ENCODE measurements around the gene RDH16.
"Not testable (repeated sequence)": the region's sequence is repeated elsewhere in the genome, so short reads cannot be mapped to it uniquely, and the experiment has no call there.

RDH16 gene

DNA sequence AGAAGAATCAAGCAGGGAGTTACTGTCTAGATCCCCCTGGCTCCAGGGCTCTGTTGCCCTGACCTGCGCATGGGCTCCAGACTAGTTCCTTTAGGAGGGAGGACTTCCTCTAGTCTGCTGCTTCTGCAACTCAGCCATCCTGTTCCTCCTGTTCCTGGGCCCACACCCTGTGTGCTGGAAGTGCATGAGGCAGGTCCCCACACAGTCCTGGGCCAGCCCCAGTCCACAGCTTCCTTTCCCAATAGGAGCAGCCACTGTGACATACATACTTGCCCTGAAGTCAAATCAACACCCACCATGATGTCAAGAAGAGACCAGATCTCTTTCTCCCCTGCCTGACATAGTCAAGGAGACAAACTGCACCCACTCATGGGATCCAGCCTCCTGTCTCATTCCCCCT is 24.5 kb downstream of the RDH16 start:
- no peak for ATAC-seq (replicated peaks)
- H3K4me3 Mint-ChIP-seq = no peak overlapping the region
- H3K27me3 Mint-ChIP-seq = peaks cover 16 to 17% of the 10 kb centered on the region in 2 donors
- no peaks in the 10 kb centered on the region for H3K36me3 Mint-ChIP-seq
- no peak for DNase-seq
- H3K4me1 Mint-ChIP-seq = peaks cover 0 to 1% of the 10 kb centered on the region in 2 donors
- no peaks in the 10 kb centered on the region for H3K9me3 Mint-ChIP-seq
- H3K27ac Mint-ChIP-seq = no peak overlapping the region

DNA sequence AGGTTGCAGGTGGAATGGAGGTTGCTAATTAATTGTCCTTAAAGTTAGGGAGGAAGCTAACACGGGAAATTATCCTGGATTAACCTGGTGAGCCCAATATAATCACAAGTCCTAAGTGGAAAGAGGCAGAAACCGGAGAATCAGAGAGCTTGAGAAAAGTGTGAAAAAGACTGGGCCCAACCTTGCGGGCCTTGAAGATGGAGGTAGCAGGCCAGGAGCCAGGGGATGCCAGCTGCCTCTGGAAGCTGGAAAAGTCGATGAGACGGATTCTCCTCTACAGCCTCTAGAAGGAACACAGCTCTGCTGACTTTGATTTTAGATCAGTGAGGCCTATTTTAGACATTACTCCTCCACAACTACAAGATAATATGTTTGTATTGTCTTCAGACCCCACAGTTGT is 25.3 kb downstream of the RDH16 start:
- peaks cover 0 to 1% of the 10 kb centered on the region in 2 donors for H3K4me1 Mint-ChIP-seq
- H3K27ac Mint-ChIP-seq = no peak overlapping the region
- H3K9me3 Mint-ChIP-seq = no peaks in the 10 kb centered on the region
- ATAC-seq (replicated peaks) (no peak), DNase-seq (no peak)
- no peaks in the 10 kb centered on the region for H3K36me3 Mint-ChIP-seq
- no peak overlapping the region for H3K4me3 Mint-ChIP-seq
- peaks cover 14 to 21% of the 10 kb centered on the region in 2 donors for H3K27me3 Mint-ChIP-seq

DNA sequence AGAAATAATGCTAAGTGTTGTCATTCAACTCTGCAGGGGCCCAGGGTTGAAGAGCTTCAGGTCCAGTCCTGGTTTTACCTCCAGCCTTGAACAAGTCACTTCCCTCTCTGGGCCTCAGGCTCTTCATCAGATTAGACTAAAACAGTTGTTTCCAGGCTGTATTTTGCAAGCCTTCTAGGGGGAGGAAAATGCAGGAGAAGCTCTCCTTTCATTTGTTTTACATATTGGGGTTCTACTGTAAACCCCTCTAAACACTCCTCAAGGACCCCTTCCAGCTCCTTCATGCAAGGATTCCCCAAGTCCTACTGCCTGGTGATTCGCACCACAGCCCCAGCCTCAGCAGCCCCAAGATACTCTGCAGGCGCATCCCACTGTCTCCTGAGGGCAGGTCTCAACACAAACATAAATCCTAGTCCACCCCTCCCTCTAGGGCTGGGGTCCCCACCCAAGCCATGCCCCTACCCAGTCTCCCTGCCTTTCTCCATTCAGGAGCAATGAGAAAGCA is 25.9 kb downstream of the RDH16 start:
- H3K27ac Mint-ChIP-seq = no peak overlapping the region
- no peak overlapping the region for H3K4me3 Mint-ChIP-seq
- peaks cover 0 to 1% of the 10 kb centered on the region in 2 donors for H3K4me1 Mint-ChIP-seq
- peak; percentile 9 for DNase-seq
- H3K36me3 Mint-ChIP-seq = no peaks in the 10 kb centered on the region
- H3K9me3 Mint-ChIP-seq = no peaks in the 10 kb centered on the region
- peaks cover 14 to 20% of the 10 kb centered on the region in 2 donors for H3K27me3 Mint-ChIP-seq
- ATAC-seq (replicated peaks) = peak; percentile 59 to 74

DNA sequence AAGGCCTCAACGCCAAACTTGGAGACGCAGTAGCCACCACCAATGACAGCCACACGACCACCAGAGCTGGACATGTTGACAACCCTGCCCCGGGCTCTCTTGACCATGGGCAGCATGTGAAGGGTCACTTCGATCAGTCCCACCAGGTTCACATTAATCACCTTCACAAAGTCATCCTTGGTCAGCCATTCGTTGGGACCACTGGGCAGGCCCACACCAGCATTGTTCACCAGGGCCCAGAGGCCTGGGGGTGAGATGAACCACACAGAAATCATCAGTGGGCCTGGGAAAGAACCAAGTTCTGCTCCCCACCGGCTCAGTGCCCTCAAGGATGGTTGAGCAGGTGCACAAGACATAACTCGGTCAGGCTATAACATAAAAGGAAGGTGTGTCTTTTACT is 27.2 kb downstream of the RDH16 start:
- Mint-ChIP-seq H3K27me3 (peaks cover 23 to 25% of the 10 kb centered on the region in 2 donors), H3K27ac (no peak overlapping the region), H3K4me1 (peaks cover 0 to 1% of the 10 kb centered on the region in 2 donors), H3K4me3 (no peak overlapping the region), H3K9me3 (no peaks in the 10 kb centered on the region), H3K36me3 (no peaks in the 10 kb centered on the region)
- DNase-seq (no peak), ATAC-seq (replicated peaks) (no peak)

DNA sequence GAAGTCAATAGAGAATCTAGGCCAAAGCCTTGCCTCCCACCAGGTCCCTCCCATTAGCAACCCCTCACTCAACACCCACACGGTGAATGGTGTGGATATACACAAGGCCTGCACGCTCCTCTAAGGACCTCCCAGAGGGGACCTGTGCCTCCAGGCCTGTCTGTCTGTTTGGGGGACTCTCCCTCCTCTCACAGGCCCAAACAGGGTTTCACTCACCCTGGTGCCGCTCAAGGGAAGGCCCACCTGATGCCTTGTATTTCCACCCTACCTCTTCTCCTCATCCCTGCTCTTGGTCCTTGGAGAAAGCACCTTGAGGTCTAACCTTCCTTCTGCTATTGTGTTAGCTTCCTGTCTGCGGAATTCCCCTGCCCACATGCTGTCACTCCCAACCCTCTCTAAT is 27.6 kb downstream of the RDH16 start:
- ATAC-seq (replicated peaks) = no peak
- Mint-ChIP-seq H3K4me1 (peaks cover 0 to 1% of the 10 kb centered on the region in 2 donors), H3K27ac (no peak overlapping the region), H3K36me3 (no peaks in the 10 kb centered on the region), H3K27me3 (peaks cover 25 to 26% of the 10 kb centered on the region in 2 donors), H3K9me3 (no peaks in the 10 kb centered on the region), H3K4me3 (no peak overlapping the region)
- no peak for DNase-seq

DNA sequence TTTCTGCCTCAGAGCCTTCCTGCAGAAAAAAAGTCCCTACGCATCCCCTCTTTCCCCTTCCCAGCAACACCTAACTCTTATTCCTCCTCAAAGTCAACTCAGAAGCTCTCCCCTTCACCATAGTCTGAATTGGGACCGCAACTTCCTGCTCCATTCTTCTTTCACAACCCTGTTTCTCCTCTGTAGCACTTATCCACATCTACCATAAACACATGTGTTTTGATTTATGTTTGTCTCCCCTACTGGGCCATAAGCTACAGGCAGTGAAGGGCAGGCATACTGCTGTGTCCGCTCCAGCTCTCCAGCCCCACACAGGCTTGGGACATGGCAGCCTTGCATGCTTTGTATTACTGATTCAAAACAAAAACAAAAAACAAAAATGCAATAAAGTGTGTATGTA is 29.1 kb downstream of the RDH16 start:
- Mint-ChIP-seq H3K4me1 (peaks cover 0 to 1% of the 10 kb centered on the region in 2 donors), H3K9me3 (no peaks in the 10 kb centered on the region), H3K4me3 (no peak overlapping the region), H3K27me3 (peaks cover 25 to 26% of the 10 kb centered on the region in 2 donors), H3K36me3 (no peaks in the 10 kb centered on the region), H3K27ac (no peak overlapping the region)
- ATAC-seq (replicated peaks) (no peak), DNase-seq (no peak)

DNA sequence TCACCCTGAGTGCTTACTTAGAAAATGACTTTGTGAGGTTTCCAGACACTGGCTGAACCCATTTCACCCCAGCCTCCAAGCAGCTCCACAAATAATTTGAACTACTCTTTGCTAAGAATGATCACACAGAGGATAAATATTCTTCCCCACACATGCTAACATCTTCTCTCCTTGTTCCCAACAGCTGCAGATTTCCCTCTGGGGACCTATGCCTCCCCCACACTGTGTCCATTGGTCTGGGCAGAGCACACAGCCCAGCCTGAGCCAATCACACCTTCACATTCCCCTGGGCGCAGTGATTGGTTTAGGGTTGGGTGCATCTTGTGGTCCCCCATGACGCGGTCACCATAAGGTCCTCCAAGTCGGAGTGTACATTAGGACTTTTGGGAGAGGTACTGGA is 30.1 kb downstream of the RDH16 start:
- H3K4me1 Mint-ChIP-seq = peaks cover 0 to 1% of the 10 kb centered on the region in 2 donors
- peaks cover 25 to 26% of the 10 kb centered on the region in 2 donors for H3K27me3 Mint-ChIP-seq
- no peaks in the 10 kb centered on the region for H3K9me3 Mint-ChIP-seq
- no peak overlapping the region for H3K27ac Mint-ChIP-seq
- ATAC-seq (replicated peaks) (no peak), DNase-seq (no peak)
- H3K4me3 Mint-ChIP-seq = no peak overlapping the region
- H3K36me3 Mint-ChIP-seq = no peaks in the 10 kb centered on the region

DNA sequence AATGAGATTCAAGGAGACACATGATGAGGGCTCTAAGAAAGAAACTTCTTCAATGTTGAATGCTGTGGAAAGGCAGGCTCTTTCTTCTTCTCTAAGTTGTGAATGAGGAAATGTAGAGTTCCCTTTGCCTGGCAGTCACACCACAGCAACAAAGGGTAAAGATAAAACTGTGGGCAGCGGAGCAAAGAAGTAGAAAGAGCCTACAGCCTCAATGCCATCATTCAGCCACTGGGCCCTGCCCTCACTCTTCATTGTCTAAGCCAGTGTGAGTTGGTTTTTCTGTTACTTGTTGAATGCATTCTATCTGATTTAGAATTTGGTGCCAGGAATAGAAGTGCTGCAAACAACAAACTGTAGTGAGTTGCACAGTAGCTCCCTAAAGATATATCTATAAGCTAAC is 35.4 kb downstream of the RDH16 start:
- Mint-ChIP-seq H3K27ac (no peak overlapping the region), H3K27me3 (peaks cover 13 to 20% of the 10 kb centered on the region in 2 donors), H3K36me3 (peaks cover 2 to 4% of the 10 kb centered on the region in 2 donors), H3K4me1 (no peaks in the 10 kb centered on the region), H3K4me3 (no peak overlapping the region), H3K9me3 (peaks cover 7 to 10% of the 10 kb centered on the region in 2 donors)
- no peak for DNase-seq
- peak in 1 of 2 donors; percentile 36 for ATAC-seq (replicated peaks)

DNA sequence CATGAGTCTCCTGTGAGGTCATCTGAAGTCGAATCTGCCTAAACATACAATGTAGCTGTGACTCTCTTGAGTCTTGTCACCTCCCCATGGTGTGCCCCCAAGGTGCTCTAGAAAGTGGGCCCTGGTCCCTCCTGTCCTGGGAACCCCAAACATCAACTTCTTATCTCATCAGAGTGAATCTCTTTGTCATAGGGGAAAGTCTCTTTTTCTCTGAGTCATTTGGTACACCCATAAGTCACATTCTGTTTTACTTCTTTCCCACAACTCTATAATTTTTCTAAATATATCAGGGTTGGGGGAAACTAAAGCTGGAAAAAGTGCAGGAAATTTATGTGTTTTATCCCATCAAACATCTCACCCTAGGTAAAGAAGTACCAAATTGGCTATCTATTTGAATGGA is 36.1 kb downstream of the RDH16 start:
- Mint-ChIP-seq H3K27ac (no peak overlapping the region), H3K27me3 (peaks cover 9 to 15% of the 10 kb centered on the region in 2 donors), H3K4me1 (no peaks in the 10 kb centered on the region), H3K9me3 (peaks cover 7 to 10% of the 10 kb centered on the region in 2 donors), H3K36me3 (peaks cover 2 to 4% of the 10 kb centered on the region in 2 donors), H3K4me3 (no peak overlapping the region)
- ATAC-seq (replicated peaks) (no peak), DNase-seq (no peak)

DNA sequence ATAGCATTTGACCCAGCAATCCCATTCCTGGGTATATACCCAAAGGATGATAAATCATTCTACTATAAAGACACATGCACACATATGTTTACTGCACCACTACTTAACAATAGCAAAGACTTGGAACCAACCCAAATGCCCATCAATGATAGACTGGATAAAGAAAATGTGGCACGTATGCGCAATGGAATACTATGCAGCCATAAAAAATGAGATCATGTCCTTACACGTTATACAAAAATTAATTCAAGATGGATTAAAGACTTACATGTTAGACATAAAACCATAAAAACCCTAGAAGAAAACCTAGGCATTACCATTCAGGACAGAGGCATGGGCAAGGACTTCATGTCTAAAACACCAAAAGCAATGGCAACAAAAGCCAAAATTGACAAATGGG is 39.3 kb downstream of the RDH16 start:
- not testable (repeated sequence) for H3K36me3 Mint-ChIP-seq; H3K27ac Mint-ChIP-seq; H3K4me3 Mint-ChIP-seq; ATAC-seq (replicated peaks); H3K4me1 Mint-ChIP-seq; DNase-seq
- Mint-ChIP-seq H3K27me3 (peaks cover 7 to 10% of the 10 kb centered on the region in 2 donors), H3K9me3 (peaks cover 7 to 10% of the 10 kb centered on the region in 2 donors)

DNA sequence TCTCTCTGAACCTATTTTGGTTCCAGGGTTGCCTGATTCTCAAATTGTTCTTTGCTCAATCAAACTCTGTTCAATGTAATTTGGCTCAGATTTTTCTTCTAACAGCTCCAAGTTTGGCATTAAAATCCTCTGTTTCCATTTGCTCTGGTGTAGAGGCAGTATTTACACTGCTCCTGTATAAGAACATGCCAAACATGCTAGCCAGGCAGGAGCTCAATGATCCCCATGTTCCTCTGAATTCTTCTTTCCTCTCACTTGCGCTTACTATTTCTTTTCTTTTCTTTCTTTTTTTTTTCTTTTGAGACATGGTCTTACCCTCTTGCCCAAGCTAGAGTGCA is 40.4 kb downstream of the RDH16 start:
- no peak for ATAC-seq (replicated peaks)
- Mint-ChIP-seq H3K27me3 (peaks cover 10 to 11% of the 10 kb centered on the region in 2 donors), H3K27ac (no peak overlapping the region), H3K9me3 (peaks cover 7 to 10% of the 10 kb centered on the region in 2 donors), H3K4me1 (no peaks in the 10 kb centered on the region), H3K4me3 (no peak overlapping the region), H3K36me3 (peaks cover 2 to 4% of the 10 kb centered on the region in 2 donors)
- DNase-seq = no peak

DNA sequence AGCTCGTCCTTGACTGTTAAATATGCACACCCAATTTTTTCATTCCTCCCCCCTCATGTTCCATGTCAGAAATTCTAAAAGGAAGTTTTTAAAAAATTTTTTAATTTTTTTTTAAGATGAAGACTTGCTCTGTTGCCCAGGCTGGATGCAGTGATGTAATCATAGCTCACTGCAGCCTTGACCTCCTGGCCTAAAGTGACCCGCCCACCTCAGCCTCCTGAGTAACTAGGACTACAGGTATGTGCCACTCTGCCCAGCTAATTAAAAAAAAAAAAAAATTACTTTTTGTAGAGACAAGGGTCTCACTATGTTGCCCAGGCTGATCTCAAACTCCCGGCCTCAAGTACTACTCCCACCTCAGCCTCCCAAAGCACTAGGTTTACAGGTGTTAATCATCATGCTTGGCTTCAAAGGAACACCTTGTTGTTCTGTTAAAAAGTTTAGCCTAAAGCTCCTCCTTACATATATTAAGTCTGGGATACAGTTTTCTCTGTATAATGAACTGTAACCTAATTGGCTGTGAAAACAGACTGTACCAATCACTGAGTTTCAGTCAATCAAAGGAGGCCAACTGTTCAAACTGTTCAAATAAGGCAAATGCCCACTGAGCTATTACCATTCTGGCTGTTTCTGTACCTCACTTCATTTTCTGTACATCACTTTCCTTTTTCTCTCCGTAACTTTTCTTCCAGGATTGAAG is 41.0 kb downstream of the RDH16 start:
- ATAC-seq (replicated peaks) = no peak
- no peaks in the 10 kb centered on the region for H3K4me1 Mint-ChIP-seq
- peaks cover 2 to 4% of the 10 kb centered on the region in 2 donors for H3K36me3 Mint-ChIP-seq
- H3K27me3 Mint-ChIP-seq = peaks cover 15 to 17% of the 10 kb centered on the region in 2 donors
- H3K9me3 Mint-ChIP-seq = peaks cover 9 to 15% of the 10 kb centered on the region in 2 donors
- H3K4me3 Mint-ChIP-seq = no peak overlapping the region
- no peak for DNase-seq
- H3K27ac Mint-ChIP-seq = no peak overlapping the region

DNA sequence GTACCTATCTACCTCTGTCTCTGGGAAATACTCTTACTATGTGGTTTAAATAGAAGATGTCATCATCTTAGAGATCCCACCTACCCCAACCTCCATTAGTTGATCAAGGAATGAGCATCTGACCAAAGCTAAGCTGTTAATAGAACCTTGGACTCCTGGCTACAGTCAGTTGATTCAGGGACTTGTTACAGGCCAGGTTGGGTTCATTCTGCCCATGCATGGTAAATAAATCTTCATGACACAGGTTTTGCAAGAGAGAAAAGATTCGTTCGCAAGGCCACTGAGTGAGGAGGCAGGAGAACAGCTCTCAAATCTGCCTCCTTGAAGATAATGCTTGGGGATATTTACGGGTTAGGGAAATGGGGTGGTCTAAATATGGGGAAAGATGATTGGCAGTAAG is 42.7 kb downstream of the RDH16 start:
- Mint-ChIP-seq H3K4me3 (no peak overlapping the region), H3K27ac (no peak overlapping the region), H3K9me3 (peaks cover 10 to 15% of the 10 kb centered on the region in 2 donors), H3K36me3 (peaks cover 2 to 7% of the 10 kb centered on the region in 2 donors), H3K27me3 (peaks cover 26 to 29% of the 10 kb centered on the region in 2 donors), H3K4me1 (no peaks in the 10 kb centered on the region)
- DNase-seq = no peak
- ATAC-seq (replicated peaks) = no peak

DNA sequence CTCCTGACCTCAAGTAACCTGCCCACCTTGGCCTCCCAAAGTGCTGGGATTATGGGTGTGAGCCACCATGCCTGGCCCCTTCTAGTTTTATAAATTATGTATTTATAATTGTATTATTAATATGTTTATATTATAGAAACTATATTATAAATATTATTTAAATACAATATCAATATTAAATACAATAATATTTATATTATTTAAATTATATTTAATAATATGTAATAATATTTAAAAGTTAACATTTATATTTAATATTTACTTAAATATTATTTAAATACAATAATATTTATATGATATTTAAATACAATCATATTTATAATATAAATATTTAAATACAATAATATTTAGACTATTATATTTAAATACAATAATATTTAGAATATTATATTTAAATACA is 43.2 kb downstream of the RDH16 start:
- Mint-ChIP-seq H3K36me3 (peaks cover 2 to 12% of the 10 kb centered on the region in 2 donors), H3K4me3 (no peak overlapping the region), H3K27ac (no peak overlapping the region), H3K27me3 (peaks cover 28 to 32% of the 10 kb centered on the region in 2 donors), H3K4me1 (no peaks in the 10 kb centered on the region), H3K9me3 (peaks cover 15 to 19% of the 10 kb centered on the region in 2 donors)
- DNase-seq (no peak), ATAC-seq (replicated peaks) (no peak)

DNA sequence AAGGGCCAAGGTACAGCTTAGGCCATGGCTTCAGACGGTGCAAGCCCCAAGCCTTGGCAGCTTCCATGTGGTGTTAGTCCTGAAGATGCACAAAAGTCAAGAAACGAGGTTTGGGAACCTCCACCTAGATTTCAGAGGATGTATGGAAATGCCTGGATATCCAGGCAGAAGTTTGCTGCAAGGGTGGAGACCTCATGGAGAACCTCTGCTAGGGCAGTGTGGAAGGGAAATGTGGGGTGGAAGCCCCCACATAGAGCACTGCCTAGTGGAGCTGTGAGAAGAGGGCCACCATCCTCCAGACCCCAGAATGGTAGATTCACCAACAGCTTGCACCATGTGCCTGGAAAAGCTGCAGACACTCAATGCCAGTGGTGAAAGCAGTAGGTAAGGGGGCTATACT is 48.0 kb downstream of the RDH16 start:
- peaks cover 24 to 32% of the 10 kb centered on the region in 2 donors for H3K27me3 Mint-ChIP-seq

More for the DNA sequence above, 48.0 kb downstream of the RDH16 start:
- H3K4me3 Mint-ChIP-seq; DNase-seq; ATAC-seq (replicated peaks); H3K27ac Mint-ChIP-seq; H3K4me1 Mint-ChIP-seq: not testable (repeated sequence)
- Mint-ChIP-seq H3K9me3 (peaks cover 15 to 21% of the 10 kb centered on the region in 2 donors), H3K36me3 (peaks cover 3 to 13% of the 10 kb centered on the region in 2 donors)

Data from stimulated activated naive B cell treated with anti-CD40 and anti-IgM and Interleukin-4, amounts not matched to agents 10 μg/mL and 1 μg/mL and 100 μg/mL, for 72 hours (primary cell).